ENCODE data around the gene BCAN. TPM values are rescaled to one million over a fixed set of nuclear protein-coding genes. Genes with fewer than 3 reads are reported as not detected.

BCAN gene
- total RNA-seq, 1 experiment from 2014 or later, result 1.2 TPM

DNA sequence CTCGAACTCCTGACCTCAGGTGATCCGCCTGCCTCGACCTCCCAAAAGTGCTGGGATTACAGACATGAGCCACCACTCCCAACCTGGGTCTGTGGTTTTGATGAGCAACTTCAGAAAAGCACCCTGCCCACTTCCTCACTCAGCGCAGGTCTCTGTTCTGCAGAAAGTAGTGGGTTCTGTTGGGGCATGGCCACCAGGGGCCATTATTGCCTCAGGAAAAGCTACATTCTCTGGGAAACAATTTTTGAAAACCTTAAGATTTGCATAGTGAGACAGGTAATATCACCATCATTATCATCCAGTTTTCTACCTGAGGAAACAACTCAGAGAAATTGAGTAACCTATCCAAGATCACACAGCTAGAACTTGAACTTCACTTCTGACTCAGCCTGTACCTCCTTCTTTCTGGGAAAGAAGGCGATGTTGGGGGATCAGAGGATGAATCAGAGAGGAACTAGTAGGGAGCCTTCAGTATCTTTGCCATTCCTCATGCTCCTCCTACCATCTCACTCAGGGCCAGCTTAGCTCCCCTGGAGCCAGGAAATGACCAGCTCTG is 42.4 kb downstream of the BCAN start:
- Histone ChIP-seq H3K4me1 (ENCODE audit: insufficient read depth, low read length) (no peaks in the 10 kb centered on the region), H2BK12ac (ENCODE audit: insufficient read length, low read depth, low read length) (no peak overlapping the region), H3K23me2 (ENCODE audit: insufficient read length, low read depth, low read length, poor library complexity, severe bottlenecking) (no peaks in the 10 kb centered on the region), H4K91ac (ENCODE audit: insufficient read length, low read depth, low read length) (no peak overlapping the region), H3K27me3 (ENCODE audit: insufficient read depth, low read length) (no peaks in the 10 kb centered on the region), H3K79me1 (ENCODE audit: insufficient read depth, low read depth, low read length, poor library complexity, severe bottlenecking) (no peaks in the 10 kb centered on the region), H2AK5ac (ENCODE audit: insufficient read length, low read length) (no peak overlapping the region), H3K9ac (ENCODE audit: extremely low read depth, insufficient read length, low read length) (no peak overlapping the region), H4K8ac (replicated peaks; ENCODE audit: insufficient read length, low read depth, low read length) (no peak overlapping the region), H3K9me3 (ENCODE audit: control insufficient read depth, low read depth, low read length) (no peaks in the 10 kb centered on the region), H3K14ac (ENCODE audit: insufficient read depth, low read length) (no peak overlapping the region), H2BK20ac (ENCODE audit: low read depth, low read length, poor library complexity, severe bottlenecking) (no peak overlapping the region), H4K5ac (ENCODE audit: insufficient read length, low read depth, low read length) (no peak overlapping the region), H3K27ac (ENCODE audit: insufficient read length, low read depth, low read length) (no peak overlapping the region), H3T11ph (ENCODE audit: low read length) (no peak overlapping the region), H3K23ac (ENCODE audit: insufficient read length, low read depth, low read length) (no peak overlapping the region), H2AFZ (ENCODE audit: low read length) (no peak overlapping the region), H3K56ac (ENCODE audit: insufficient read length, low read depth, low read length) (no peak overlapping the region), H2BK5ac (ENCODE audit: insufficient read length, low read length) (no peak overlapping the region), H4K20me1 (ENCODE audit: control insufficient read depth, insufficient read depth, insufficient read length) (no peaks in the 10 kb centered on the region), H3K79me2 (ENCODE audit: insufficient read depth, low read length) (no peaks in the 10 kb centered on the region), H3K18ac (ENCODE audit: insufficient read length, low read depth, low read length) (no peak overlapping the region), H3K4me2 (ENCODE audit: insufficient read depth, insufficient read length, low read length) (no peak overlapping the region), H2BK15ac (ENCODE audit: low read depth, low read length) (no peak overlapping the region), H2BK120ac (ENCODE audit: low read depth, low read length, poor library complexity, severe bottlenecking) (no peak overlapping the region), H3K4ac (ENCODE audit: low read depth, low read length) (no peak overlapping the region)
- Mint-ChIP-seq H3K4me1 (peaks cover 21 to 35% of the 10 kb centered on the region in 2 experiments), H3K9me3 (peaks cover 0 to 5% of the 10 kb centered on the region in 2 experiments; a peak in 1 of 5 replicates), H3K4me3 (no peak overlapping the region), H3K27ac (peak overlapping the region in 1 of 3 experiments; percentile 44; a peak in 1 of 7 replicates), H3K36me3 (ENCODE audit: insufficient read depth in 1 of 3, low read depth in 3 of 3) (no peaks in the 10 kb centered on the region), H3K27me3 (ENCODE audit: low read depth) (peaks cover 30% of the 10 kb centered on the region)
- WGBS (ENCODE audit: extremely low coverage, insufficient read length, low lambda C conversion rate), result no CpG with 5 or more reads among the region's 5 CpGs
- TF ChIP-seq, protein P1, sequence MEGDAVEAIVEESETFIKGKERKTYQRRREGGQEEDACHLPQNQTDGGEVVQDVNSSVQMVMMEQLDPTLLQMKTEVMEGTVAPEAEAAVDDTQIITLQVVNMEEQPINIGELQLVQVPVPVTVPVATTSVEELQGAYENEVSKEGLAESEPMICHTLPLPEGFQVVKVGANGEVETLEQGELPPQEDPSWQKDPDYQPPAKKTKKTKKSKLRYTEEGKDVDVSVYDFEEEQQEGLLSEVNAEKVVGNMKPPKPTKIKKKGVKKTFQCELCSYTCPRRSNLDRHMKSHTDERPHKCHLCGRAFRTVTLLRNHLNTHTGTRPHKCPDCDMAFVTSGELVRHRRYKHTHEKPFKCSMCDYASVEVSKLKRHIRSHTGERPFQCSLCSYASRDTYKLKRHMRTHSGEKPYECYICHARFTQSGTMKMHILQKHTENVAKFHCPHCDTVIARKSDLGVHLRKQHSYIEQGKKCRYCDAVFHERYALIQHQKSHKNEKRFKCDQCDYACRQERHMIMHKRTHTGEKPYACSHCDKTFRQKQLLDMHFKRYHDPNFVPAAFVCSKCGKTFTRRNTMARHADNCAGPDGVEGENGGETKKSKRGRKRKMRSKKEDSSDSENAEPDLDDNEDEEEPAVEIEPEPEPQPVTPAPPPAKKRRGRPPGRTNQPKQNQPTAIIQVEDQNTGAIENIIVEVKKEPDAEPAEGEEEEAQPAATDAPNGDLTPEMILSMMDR (conservative IDR thresholded peaks at IDR 0.05), result peak; percentile 41; the same call in 2 of the 3 replicates
- no peak for DNase-seq
